DND-41 (cell line): ENCODE measurements around the gene FJX1.
"Not testable (repeated sequence)": the region's sequence is repeated elsewhere in the genome, so short reads cannot be mapped to it uniquely, and the experiment has no call there.

Experiments used
- CTCF ChIP-seq: IDR thresholded peaks from 2 replicates; pipeline ENCODE4 v1.5.1; 2012; ENCODE audit warnings: borderline replicate concordance, low read length, moderate library complexity, mild to moderate bottlenecking; ENCODE audit not compliant: poor library complexity, severe bottlenecking; ENCODE audit errors: extremely low read depth
- EZH2 ChIP-seq: IDR thresholded peaks from 3 replicates; pipeline ENCODE4 v1.6.1; 2012; ENCODE audit warnings: borderline replicate concordance, low read depth, mild to moderate bottlenecking, moderate library complexity, low read length, inconsistent platforms; ENCODE audit not compliant: severe bottlenecking

- not testable (repeated sequence) for TF ChIP-seq EZH2, CTCF
Measured at GRCh38 chr11:35652786-35653185, 34.5 kb downstream of the FJX1 start.
